SIG-M5 treated with dmso at 0.1 percent for 504 hours (cell line): ENCODE measurements around the gene SMG7.

Source experiments
- DNase-seq: peaks from one replicate; lab custom pipeline; 2025; ENCODE audit not compliant: unreplicated experiment; lab: John Stamatoyannopoulos, UW

Gene SMG7

DNA sequence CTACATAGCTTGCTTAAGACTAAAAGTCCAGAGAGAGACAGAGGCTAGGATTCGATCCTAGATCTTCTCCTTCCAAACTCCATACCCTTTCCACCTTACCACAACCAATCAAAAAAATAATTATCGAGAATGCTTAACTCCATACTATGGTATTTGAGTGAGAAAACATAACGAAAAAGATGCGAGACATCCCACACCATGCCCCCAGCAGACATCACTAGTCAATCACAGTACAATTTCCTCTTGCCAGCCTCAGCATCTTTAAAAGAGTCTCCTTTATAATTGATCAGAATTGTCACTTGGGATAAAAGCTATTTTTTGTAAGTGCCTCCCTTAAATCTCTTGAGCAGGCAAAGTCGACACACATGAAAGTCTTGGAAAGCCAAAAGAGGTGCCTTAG lies 117.1 kb downstream of the SMG7 start:
- DNase-seq = no peak

DNA sequence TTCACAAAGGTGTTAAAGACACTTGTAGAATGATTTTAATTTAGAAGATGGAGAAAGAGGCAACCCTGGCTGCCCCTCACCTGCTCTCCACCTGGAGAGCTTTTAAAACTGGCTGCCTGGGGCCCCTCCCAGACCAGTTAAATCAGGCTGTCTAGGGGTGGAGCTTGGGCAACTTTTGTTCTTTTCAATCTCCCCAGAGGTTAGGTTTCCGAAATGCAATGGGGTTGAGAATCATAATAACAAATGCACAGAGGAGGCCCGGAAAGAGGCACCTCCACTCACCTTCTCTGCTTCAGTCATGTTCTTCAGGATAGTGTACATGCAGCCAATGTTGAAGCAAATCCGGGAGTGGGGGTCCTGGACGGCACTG lies 117.6 kb downstream of the SMG7 start:
- DNase-seq = no peak

DNA sequence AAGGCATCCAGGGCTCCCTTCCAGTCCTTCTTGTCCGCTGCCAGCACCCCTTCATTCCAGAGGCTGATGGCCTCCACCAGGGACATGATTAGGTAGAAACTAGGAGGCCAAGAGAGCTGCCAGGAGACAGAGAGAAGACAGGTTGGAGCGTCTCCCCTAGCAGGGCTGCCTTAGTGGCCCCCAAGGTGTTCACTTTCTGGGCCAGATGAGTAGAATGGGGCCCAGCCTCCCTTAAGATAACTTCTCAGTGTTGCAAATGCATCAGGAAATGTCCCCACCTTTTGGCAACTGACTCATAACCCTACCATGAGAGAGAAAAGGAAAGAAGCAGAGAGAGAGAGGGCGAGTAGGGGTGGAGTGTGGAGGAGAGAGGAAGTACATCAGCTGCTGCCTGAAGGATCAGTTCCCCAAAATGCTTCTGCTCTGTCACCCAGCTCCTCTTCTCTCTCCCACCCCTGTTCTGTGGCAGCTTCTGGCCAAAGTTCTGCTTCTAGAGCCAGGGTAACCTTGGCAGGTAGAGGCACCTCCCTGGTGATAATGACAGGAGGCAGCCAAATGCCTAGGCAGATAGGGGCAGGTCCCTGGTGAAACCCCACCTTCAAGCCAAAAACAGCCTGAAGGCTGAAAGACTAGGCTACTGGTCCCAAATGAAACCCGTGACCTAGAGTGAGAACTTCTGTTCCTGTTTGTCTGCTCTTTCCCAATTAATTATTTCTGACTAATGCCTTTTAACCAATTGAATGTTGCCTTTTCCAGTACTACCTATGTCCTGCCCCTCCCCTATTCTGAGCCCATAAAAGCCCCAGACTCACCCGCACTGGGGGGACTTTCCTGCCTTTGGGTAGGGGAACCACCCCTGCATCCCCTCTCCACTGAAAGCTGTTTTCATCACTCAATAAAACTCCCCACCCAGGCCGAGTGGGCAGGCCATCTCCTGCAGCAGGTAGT lies 118.2 kb downstream of the SMG7 start, which contains the start of gene NCF2:
Gene NCF2, minus strand, starts transcription at position 216 of the 948 bp plus-strand sequence. Its CDS starts 130 bp downstream, at position 86.
- peak; percentile 100 for DNase-seq

DNA sequence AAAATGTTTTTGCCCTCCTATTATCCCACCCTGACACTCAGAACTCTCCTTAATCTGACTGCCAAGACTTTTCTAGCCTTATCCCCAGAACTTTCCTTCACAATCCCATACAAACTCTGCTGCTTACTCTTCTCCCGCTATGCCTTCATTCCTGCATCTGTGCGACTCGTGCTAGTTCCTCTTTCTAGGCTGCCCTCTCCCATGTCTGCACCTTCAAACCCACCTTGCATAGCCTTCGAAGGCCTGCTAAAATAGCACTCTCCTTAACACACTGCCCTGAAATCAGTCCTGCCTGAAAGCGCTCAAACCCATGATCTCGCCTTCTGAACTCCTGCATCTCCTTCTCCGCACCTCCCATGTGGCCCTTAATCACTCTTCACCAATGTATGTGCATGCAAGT lies 120.4 kb downstream of the SMG7 start:
- no peak for DNase-seq

DNA sequence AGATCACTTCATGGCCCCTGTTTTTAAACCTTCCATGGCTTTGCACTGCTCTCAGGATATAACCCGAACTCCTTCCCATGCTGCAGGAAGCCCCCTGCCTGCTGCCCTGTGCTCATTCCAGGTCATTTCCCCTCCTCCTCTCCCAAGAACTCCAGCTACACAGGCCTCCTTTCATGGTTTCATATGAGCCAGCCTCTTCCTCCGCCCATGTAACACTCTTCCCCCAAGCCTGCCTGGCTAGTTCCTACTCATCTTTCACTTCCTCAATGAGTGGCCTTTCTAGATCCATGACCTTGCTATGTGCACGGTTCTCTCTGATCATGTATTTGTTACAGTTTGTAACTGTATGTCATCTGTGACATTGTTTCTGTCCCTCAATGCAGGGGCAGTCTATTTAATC lies 121.1 kb downstream of the SMG7 start:
- peak; percentile 90 for DNase-seq

DNA sequence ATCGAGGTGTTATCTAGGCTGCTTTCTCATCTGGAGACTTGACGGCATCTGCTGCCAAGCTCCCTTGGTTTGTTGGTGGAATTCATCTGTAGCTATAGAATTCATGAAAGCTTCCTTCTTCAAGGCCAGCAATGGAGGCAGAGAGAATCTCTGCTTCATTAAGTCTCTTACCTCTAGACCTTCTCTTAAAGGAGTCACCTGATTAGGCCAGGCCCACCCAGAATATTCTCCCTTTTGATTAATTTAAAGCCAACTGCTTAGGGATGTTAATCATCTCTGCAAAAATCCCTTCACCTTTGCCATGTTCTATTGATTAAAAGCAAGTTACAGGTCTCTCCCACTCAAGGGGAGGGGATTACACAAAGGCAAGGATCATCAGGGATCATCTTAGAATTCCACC lies 123.2 kb downstream of the SMG7 start:
- DNase-seq = no peak

DNA sequence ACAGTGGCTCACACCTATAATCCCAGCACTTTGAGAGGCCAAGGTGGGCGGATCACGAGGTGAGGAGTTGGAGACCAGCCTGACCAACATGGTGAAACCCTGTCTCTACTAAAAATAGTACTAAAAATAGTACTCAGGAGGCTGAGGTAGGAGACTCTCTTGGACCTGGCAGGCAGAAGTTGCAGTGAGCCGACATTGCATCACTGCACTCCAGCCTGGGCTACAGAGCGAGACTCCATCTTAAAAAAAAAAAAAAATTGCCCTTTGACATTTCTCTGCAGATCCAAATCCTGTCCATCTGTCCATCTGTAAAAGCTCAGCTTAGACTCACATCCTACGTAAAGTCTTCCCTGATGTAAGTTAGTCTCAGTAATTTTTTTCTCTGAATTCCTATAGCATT lies 124.2 kb downstream of the SMG7 start:
- no peak for DNase-seq

DNA sequence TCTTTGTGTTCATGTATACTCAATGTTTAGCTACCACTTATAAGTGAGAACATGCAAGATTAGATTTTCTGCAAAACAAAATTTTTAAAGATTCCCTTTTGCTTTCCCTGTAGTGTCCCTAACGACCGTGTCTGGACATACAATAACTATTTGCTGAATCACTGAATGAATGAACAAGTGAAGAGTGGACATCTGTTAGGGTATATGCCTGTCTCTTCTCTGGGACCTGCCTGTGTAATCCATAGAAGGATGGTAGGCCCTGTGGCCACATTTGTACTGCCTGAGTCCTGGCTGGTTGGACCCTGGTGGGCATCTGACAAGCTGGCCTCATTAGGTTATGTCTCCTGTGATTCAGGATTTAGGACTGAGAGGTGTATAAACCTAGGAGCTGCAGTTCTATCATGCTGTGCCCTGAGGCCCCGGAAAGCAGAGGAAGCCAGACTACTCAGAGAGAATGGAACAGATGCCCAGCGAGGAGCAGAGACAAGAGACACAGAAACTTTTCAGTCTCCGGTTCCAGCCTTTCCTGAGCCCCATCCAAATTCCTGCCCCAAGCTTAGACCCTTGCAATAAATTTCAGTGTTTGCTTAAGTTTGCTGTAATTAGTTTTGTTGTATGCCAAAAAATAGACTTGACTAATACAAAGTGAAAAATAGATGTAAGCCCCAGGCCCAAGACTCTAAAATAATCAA lies 125.5 kb downstream of the SMG7 start:
- DNase-seq = no peak

- no peak for DNase-seq
Measured at GRCh38 chr1:183598386-183598785, 126.1 kb downstream of the SMG7 start.

DNA sequence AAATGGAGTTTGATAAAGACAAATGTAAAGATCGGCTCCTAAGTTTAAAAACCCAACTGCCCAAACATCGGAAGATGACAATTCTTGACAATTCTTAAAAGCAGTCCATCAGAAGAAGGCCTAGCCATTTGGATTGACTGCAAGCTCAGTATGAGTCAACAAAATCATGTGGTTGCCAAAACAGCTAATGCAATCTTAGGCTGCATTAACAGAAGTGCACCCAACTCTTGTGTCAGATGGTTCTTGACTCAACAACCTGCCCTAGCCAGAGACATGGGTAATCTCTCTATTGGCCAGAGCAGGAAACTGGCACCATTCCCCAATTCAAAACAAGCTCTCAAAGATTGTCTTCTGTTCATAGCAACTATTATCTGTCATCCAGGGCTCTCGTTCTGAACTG lies 127.8 kb downstream of the SMG7 start:
- DNase-seq = peak; percentile 78

DNA sequence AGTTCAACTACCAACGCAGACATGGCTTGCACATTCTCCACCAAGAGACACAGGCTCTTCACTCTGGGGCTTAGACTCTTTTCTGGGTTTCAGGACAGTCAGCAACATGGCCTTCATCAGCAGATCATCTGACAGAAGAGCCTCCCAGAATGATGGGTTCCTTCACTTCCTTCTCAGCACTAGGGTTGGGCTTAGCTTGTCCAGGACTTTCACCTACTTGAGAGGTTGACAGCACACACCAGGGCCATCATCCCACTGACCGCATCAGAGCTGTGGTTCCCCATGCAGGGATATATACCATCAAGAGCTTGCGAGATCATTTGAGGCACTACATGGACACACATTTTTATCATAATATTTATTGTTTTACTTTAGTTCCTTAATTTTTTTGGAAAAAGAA lies 128.3 kb downstream of the SMG7 start:
- no peak for DNase-seq

GRCh38 chr1:183602510-183602909 lies 130.2 kb downstream of the SMG7 start:
- DNase-seq = no peak
